Coronary artery (tissue), 2 donors: ENCODE results near the gene OLFM1.
"Not testable (repeated sequence)": the region's sequence is repeated elsewhere in the genome, so short reads cannot be mapped to it uniquely, and the experiment has no call there.

ENCODE experiments used
- DNase-seq: peaks from one replicate; pipeline ENCODE4 v3.0.0-alpha.2; 2017; ENCODE audit warnings: low spot score
- H3K27ac ChIP-seq, 2 donors: fragments of 200-600 bp; sonication (generic); one replicate each; pipeline ENCODE4 v1.5.1; 2016 to 2019
- H3K4me3 ChIP-seq: fragments of 200-600 bp; sonication (generic); 2 replicates; pipeline ENCODE4 v1.5.1; 2016; ENCODE audit warnings: mild to moderate bottlenecking, moderate library complexity
- CTCF ChIP-seq: fragments of 200-600 bp; sonication (generic); IDR thresholded peaks from one replicate; pipeline ENCODE4 v1.5.1; 2019; ENCODE audit warnings: antibody characterized with exemption

OLFM1 gene

DNA sequence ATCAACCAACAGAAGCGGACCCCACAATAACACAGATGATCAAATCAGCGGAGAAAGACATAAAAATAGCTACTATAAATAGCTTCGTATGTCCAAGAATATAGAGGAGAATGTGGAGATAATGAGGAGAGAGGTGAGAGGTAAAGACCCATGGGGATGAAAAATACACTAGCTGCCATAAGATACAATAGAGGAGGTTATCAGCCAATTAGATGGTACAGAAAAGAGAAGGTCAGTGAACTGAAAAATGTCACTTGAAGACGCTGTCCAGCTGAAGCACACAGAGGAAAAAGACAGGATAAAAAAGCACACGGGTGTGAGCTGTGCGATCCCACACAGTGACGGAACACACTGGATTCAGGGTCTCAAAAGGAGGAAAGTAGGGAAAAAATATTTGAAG lies 73.4 kb downstream of the OLFM1 start:
- TF ChIP-seq CTCF = no peak
- no peak for DNase-seq
- Histone ChIP-seq H3K27ac (no peak overlapping the region), H3K4me3 (no peak overlapping the region)

GRCh38 chr9:135162599-135162998 lies 75.1 kb downstream of the OLFM1 start:
- not testable (repeated sequence) for DNase-seq, H3K4me3 ChIP-seq, H3K27ac ChIP-seq

DNA sequence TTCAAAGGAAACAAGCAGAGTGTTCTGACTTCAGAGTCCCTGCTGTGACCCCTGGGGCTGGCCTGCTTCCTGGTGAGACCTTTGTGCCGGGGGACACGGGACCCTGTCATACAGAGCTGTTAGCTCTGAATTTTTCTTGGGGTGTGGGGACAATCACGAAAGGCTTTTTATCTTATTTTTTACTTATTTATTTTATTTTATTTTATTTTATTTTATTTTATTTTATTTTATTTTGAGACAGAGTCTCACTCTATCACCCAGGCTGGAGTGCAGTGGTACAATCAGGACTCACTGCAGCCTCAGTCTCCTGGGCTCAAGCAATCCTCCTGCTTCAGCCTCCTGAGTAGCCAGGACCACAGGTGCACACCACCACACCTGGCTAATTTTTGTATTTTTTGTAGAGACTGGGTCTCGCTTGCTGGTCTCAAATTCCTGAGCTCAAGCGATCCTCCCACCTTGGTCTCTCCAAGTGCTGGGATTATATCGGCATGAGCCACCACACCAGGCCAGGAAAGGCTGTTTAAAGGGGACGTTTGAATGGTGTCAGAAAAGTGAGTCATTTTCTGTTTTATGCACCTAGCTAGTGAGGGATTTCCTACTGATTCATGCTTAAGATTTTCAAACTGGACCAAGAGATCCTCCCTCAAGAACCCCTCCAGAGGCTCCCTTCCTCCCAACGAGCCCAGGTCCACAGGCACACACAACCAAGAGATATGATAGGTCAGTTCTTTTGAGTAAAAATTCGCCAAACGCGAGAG lies 75.7 kb downstream of the OLFM1 start:
- H3K4me3 ChIP-seq = no peak overlapping the region
- no peak overlapping the region for H3K27ac ChIP-seq
- TF ChIP-seq CTCF = no peak
- DNase-seq = no peak

DNA sequence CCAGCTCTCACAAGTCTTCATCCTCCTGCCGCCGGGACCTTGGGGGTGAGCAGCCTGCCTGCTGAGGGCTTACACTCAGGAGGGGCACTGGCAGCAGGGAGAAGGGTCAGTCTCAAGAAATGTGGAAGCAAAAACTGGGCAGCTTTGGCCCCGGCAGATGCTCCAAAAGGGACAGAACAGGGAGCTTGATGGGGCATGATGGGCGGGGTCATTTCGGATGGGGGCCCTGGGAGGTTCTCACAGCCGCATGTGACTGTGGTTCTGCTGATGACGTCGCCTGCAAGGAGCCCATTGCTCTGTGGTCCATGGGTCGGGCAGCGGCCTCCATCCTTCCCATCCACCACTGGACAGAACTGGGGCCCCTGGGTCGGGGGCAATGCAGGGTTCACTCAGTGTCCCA lies 76.6 kb downstream of the OLFM1 start:
- no peak overlapping the region for H3K27ac ChIP-seq
- TF ChIP-seq CTCF = no peak
- H3K4me3 ChIP-seq = no peak overlapping the region
- no peak for DNase-seq

GRCh38 chr9:135165003-135165711 lies 77.7 kb downstream of the OLFM1 start:
- no peak for TF ChIP-seq CTCF
- H3K4me3 ChIP-seq = no peak overlapping the region
- no peak overlapping the region for H3K27ac ChIP-seq
- no peak for DNase-seq

- no peak overlapping the region for H3K27ac ChIP-seq
- DNase-seq = no peak
- no peak overlapping the region for H3K4me3 ChIP-seq
- no peak for TF ChIP-seq CTCF
Measured at GRCh38 chr9:135165756-135166519, 78.5 kb downstream of the OLFM1 start.

GRCh38 chr9:135166565-135166964 lies 79.1 kb downstream of the OLFM1 start:
- DNase-seq = no peak
- no peak overlapping the region for H3K27ac ChIP-seq
- TF ChIP-seq CTCF = no peak
- H3K4me3 ChIP-seq = no peak overlapping the region
